Cardiac fibroblast (primary cell): ENCODE measurements around the gene ACE.

ENCODE experiments used
- DNase-seq, 2 donors: peaks; one replicate each; pipeline versions ENCODE4 v3.0.0 to v3.0.0-alpha.2; 2010; ENCODE audit warnings: low read depth in 2 of 2
- H3K4me3 ChIP-seq, 2 donors: replicated peaks in 1 of 2; 1 replicate in 1 of 2; 2 replicates in 1 of 2; pipeline ENCODE4 v1.5.1; 2011; ENCODE audit warnings: low read depth in 2 of 2, low read length in 2 of 2, mild to moderate bottlenecking in 2 of 2, moderate library complexity in 1 of 2
- TF ChIP-seq, protein P1 (sequence below): IDR thresholded peaks from one replicate; pipeline ENCODE4 v1.5.1; 2011; ENCODE audit warnings: low read depth, mild to moderate bottlenecking, low read length, inconsistent platforms

Gene ACE

DNA sequence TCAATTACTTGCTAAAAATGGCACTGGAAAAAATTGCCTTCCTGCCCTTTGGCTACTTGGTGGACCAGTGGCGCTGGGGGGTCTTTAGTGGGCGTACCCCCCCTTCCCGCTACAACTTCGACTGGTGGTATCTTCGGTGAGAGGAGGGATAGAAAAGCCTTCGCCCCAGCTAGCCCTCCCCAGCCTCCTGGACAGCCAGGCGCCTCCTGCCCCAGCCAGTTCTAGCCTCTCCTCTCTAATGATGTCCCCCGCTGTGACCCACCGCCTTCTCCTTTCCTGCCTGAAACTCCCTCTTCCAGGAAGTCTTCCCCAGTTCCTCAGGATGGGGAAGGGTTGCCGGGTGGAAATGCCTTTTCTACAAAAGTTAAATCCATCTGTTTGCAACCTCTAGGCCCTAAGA lies 6.2 kb downstream of the ACE start:
- no peak for DNase-seq
- H3K4me3 ChIP-seq = no peak overlapping the region
- TF ChIP-seq, protein P1, sequence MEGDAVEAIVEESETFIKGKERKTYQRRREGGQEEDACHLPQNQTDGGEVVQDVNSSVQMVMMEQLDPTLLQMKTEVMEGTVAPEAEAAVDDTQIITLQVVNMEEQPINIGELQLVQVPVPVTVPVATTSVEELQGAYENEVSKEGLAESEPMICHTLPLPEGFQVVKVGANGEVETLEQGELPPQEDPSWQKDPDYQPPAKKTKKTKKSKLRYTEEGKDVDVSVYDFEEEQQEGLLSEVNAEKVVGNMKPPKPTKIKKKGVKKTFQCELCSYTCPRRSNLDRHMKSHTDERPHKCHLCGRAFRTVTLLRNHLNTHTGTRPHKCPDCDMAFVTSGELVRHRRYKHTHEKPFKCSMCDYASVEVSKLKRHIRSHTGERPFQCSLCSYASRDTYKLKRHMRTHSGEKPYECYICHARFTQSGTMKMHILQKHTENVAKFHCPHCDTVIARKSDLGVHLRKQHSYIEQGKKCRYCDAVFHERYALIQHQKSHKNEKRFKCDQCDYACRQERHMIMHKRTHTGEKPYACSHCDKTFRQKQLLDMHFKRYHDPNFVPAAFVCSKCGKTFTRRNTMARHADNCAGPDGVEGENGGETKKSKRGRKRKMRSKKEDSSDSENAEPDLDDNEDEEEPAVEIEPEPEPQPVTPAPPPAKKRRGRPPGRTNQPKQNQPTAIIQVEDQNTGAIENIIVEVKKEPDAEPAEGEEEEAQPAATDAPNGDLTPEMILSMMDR = no peak

DNA sequence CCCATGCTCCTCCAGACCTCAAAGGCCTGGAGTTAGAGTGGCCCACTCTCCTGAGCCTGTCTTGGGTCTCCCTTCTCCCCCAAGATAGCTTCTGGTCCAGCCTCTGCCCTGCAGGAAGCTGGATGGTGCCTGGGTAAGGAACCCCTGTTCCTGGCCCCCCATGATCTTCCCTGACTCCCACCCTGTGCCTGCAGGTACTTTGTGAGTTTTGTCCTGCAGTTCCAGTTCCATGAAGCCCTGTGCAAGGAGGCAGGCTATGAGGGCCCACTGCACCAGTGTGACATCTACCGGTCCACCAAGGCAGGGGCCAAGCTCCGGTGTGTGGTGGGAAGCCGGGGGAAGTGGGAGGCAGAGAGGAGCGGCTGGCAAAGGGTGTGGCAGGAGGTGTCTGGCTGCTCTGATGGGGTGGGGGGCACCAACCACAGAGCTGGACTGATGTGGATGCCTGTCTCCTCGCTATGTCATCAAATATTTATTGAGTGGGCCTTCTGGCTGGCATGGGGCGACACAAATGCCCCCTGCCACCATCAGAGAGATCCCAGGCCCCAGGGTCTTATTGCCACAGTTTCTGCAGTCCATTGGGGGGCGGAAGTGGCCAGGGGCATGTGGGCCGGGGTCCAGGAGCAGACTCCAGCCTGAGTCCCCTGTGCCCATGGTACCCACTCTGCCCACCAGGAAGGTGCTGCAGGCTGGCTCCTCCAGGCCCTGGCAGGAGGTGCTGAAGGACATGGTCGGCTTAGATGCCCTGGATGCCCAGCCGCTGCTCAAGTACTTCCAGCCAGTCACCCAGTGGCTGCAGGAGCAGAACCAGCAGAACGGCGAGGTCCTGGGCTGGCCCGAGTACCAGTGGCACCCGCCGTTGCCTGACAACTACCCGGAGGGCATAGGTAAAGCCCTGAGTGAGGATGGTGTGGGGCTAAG lies 7.1 kb downstream of the ACE start:
- H3K4me3 ChIP-seq = no peak overlapping the region
- TF ChIP-seq, protein P1 = no peak
- DNase-seq = no peak

DNA sequence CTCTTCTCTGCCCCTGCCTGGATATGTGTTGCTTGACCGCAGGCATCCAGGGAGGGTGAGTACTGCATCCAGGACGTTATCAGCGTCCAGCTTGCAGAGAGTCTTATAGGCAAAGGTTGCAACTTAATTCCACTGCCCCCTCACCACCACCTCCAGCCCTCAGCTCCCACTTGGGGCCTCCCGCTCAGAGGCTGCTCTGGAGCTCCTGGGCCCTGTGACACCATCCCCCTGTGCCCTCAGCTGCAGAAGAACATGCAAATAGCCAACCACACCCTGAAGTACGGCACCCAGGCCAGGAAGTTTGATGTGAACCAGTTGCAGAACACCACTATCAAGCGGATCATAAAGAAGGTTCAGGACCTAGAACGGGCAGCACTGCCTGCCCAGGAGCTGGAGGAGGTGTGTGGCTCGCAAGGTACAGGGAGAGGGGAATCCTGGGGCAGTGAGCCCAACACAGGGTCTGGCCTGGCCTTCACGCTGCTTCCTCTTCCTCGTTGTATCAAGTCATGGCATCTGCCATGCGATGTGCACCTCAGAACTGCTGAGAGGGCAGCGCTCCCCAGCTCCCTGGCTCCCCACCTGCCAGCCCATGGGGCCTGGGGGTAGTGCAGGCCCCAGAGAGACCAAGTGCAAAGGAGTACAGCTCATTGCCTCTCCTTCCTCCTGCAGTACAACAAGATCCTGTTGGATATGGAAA lies 9.6 kb downstream of the ACE start:
- TF ChIP-seq, protein P1 = no peak
- DNase-seq = no peak
- H3K4me3 ChIP-seq = no peak overlapping the region

DNA sequence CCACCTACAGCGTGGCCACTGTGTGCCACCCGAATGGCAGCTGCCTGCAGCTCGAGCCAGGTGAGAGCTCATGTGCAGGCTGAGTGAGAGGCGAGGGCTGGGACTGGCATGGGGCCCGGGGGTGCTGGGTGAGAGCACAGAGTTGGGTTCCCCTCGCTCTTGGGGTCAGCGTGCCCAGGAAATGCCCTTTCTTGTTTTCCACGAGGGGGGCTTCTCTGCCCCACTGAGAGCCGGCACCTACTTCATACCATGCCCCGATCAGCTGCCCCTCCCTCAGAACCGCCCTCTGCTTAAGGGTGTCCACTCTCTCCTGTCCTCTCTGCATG lies 10.1 kb downstream of the ACE start:
- H3K4me3 ChIP-seq = no peak overlapping the region
- TF ChIP-seq, protein P1 = no peak
- DNase-seq = no peak

DNA sequence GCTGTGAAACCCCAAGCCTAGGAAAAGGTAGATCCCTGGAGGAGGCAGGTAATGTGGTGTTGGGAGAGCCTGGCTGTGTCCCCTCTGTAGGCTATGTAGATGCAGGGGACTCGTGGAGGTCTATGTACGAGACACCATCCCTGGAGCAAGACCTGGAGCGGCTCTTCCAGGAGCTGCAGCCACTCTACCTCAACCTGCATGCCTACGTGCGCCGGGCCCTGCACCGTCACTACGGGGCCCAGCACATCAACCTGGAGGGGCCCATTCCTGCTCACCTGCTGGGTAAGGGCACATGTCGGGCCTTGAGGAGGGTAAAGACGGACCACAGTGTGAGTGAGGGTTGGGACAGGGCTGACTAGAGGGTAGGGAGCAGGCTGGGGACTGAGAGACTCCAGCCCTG lies 12.0 kb downstream of the ACE start:
- TF ChIP-seq, protein P1 = no peak
- H3K4me3 ChIP-seq = no peak overlapping the region
- DNase-seq = no peak

DNA sequence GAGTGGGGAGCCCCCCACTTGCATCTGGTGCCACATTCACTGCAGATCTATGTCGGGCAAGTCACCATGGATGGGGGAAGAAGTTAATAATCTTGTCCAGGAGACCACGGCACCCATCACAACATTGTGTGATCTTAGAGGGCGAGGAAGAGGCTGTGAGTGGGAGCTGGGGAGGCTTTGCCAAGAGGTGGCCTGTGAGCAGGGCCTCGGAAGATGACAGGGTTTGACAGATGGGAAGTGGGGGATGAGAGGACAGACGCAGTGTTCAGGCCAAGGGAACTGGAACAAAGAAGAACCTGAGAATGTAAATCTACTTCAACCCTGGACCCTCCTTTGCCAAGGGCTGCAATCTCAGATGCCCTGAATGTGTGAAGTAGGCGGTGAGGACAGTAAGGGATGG lies 12.4 kb downstream of the ACE start:
- DNase-seq = no peak
- TF ChIP-seq, protein P1 = no peak
- H3K4me3 ChIP-seq = no peak overlapping the region
